T-helper 2 cell (primary cell): ENCODE measurements around the gene CRMP1.
"Not testable (repeated sequence)": the region's sequence is repeated elsewhere in the genome, so short reads cannot be mapped to it uniquely, and the experiment has no call there.

Source experiments
- DNase-seq, 5 experiments: peaks; one replicate each; pipeline versions ENCODE4 v3.0.0 to v3.0.0-alpha.2; 2012 to 2022

The CRMP1 gene

DNA sequence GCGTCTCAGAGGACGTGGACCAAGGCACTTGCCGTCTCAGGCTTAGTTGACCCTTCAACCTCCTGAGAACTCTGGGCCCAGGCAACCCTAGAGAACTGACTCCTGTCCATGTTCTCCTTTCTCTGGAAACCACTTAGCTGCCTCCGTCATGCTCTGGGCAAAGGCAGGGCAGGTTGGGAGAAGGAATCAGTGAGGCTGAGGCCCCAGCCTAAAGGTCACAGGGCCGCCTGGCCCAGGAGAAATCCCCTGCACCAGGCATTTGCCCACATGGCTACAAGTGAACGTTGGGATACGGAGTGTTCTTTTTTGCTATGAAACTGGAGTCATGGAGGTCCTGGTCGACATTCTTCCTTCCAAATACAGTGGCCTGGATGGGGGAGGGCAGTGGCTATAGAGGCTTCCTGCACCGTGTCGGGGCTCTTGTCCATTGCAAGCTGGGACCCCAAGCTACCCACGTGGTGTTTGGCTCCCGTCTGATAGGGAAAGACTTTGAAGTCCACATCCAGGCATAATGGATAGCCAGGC, 76.0 kb downstream of the CRMP1 start:
- DNase-seq: no peak

GRCh38 chr4:5816101-5816500, 76.8 kb downstream of the CRMP1 start:
- DNase-seq: no peak

DNA sequence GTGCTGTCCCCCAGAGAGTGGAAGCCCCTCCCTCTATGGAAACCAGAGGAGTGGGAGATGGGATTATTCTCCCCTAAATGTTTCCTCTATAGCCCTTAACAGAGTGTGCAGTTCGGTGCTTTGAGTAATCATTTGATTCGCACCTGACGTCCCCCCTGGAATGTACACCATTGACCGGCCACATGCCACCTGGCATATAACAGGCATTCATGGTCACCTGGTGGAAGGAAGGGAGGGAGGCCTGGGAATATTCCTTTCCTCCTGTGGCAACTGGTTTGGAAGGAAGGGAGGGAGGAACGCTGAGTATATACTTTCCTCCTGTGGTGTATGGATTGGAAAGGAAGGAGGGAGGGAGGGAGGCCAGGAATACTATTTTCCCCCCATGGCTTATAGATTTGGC, 77.2 kb downstream of the CRMP1 start:
- no peak for DNase-seq

DNA sequence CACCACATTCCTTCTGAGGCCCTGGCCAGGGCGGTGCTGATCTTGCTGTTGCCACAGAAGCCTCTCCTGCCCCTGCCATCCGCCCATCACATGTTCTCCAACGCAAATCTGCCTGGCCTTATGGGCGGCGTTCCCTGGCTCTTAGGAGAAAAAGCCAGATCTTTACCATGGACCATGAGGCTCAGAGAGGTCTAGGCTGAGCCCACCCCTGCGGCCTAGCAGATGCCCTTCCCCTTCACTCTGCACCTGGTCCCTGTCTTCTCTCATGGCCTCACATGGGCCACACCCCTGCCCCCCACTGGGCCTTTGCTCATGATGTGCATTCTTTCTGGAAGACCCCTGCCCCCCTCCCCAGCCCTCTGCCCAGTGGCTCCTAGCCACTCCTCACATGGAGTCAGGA, 78.5 kb downstream of the CRMP1 start:
- no peak for DNase-seq

DNA sequence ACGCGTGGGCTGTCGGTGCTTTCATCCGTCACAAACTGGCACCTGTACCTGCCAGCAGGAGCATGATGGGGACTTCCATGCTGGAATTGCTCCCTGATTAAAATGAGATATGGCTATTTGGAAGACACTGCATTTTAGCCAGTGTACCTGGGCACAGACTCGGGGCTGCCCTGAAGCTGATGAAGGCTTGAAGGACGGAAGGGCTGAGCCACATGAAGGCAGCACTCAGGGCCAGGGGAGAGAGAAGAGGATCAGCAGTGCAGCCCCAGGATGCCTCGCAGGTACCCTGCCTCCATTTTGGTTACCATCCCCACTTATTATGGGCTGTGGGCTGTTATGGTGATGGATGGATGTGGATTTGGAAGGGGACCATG, 79.0 kb downstream of the CRMP1 start:
- DNase-seq: no peak

DNA sequence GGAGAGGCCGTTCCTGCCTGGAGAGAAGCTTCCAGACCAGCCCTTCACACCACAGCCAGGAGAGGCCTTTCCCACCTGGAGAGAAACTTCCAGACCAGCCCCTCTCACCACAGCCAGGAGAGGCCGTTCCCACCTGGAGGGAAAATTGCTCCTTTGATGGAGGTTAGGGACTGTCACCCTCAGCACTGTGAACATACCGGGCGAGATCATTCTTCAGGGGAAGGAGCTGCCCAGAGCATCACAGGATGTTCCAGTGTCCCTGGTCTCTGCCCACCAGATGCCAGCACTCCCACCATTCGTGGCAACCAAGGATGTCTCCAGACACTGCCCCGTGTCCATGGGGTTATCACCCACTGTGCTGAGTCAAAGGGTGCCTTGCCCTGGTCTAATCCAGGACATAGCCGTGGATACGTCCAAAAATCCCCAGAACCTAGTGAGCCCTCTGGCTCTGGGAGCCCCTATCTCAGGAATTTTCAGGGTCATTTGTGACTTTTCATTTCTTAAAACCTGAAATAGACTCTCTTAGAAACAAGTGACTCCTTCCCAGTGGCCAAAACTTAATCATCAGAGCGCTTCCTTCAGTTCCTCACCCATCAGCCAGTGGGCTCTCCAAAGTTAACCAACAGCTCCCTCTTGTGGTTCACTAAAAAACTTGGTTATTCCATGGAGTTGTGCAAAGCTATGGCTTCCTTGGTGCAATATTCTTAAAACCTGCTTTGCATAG, 80.2 kb downstream of the CRMP1 start:
- peak in 1 of 5 experiments; percentile 59 for DNase-seq

- DNase-seq: not testable (repeated sequence)
Observed at GRCh38 chr4:5812057-5812456, 80.8 kb downstream of the CRMP1 start.

DNA sequence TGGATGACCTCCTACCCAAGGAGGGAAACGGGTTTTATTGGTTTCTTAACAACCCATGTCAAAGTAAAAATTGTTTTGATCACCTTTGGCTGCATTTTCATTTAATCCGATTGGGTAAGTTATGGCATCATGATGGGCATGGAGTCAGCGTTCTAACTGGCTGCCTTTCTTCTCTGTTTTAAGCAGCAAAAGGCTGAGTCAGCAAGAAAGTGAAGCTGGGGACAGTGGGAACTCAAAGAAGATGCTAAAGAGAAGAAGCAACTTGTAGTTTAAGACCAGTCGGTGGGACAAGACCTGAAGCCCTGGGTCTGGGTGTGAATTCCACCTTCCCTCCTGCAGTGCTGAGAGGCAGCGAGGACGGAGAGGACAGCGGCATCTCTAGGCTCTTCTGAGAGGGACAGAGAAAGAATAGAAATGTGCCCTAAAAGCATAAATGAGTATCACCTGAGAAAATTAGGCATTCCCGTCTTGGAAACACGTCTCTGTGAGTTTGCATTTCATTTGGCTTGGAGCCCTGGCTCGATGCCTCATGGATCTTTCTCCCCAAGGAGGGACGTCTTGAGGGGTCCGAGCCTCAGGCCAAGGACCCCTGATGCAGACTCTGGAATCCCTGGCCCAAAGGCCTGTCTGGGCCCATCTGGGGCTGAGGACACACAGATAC, 82.0 kb downstream of the CRMP1 start:
- no peak for DNase-seq

DNA sequence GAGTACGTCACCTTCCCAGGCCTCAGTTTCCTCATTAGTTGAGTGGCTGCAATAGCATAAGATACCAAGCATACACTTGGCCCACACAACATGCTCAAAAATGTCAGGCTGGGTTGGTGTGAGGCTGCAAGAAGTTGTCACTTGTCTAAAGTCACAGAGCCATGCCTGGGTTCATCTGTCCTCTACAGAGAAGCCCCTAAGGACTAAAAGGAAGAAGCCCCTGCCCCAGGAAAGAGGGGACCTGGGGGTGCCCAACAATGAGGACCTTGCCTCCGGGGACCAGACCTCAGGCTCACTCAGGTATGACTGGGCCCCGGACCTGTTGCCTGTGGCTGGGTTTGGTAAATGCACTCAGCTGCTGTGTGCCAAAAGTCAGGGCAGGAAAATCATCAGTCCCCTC, 82.7 kb downstream of the CRMP1 start:
- DNase-seq: no peak

DNA sequence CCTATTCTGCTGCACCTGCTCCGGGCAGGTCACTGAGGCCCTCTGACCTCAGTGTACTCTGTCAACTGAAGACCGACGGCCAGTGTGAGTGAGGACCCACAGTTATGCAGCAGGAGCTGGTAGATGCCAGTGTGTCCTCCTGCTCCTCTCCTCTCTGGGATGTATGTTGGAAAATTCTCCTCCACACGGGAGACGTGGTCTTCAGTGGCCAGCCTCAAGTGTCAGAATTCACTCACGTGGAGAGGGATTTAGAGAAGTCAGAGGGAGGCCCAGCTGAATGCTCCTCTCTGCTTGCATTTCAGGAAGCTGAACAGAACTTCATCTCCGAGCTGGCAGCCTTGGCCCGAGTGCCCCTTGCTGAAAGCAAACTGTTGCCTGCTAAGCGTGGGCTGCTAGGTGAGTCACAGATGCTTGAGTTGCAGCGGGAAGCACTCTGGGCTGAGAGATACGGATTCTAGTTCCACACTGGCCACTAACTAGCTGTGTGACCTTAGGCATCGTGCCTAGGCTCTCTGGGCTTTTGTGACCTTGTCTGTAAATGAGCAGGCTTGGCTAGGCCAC, 83.6 kb downstream of the CRMP1 start:
- DNase-seq: no peak

DNA sequence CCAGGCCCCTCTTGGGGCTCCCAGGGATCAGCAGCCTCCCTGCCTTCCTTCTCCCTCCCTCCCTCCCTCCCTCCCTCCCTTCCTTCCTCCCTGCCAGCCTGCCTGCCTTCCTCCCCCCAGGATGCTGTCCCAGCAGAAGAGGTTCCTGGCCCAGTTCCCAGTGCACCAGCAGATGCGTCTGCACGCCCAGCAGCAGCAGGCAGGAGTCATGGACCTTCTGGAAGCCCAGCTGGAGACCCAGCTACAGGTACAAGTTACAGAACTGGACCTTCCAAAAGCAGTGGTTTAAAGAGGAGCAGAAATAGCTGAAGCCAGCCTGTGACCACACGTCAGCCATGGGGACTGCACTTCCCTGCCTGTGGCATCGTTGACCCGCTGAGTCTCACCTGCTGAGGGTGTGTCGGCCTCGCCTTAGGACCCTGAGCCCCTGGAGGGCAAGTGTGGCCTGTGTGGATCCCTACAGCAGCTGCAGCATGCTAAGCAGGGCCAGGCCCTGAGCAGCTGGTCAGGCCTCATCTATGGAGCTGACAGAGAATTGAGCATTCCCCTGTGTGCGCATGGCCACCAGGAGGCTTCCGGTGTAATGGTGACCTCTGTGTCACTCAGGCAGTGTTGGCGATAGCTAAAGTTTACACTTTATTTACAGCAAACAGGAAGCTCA, 84.7 kb downstream of the CRMP1 start:
- no peak for DNase-seq

GRCh38 chr4:5805270-5805669, 87.6 kb downstream of the CRMP1 start:
- DNase-seq: no peak

DNA sequence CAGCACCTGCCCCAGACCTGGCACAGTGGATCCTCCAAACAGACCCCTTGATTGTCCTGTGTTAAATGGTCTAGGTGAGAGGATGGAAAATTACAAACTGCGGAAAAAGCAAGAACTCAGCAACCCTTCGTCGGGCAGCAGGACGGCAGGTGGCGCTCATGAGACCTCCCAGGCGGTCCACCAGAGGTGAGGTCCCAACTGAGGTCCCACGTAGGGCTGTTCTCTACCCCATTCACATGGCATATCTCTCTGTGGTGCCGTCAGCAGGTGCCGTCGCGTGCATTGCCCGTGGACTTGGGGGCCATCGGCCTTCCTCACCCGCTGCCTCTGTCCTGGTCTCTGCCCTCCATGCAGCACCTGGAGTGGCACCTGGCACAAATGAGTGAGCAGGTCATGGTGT, 88.2 kb downstream of the CRMP1 start:
- no peak for DNase-seq

- DNase-seq: no peak
Observed at GRCh38 chr4:5802565-5802964, 90.3 kb downstream of the CRMP1 start.

DNA sequence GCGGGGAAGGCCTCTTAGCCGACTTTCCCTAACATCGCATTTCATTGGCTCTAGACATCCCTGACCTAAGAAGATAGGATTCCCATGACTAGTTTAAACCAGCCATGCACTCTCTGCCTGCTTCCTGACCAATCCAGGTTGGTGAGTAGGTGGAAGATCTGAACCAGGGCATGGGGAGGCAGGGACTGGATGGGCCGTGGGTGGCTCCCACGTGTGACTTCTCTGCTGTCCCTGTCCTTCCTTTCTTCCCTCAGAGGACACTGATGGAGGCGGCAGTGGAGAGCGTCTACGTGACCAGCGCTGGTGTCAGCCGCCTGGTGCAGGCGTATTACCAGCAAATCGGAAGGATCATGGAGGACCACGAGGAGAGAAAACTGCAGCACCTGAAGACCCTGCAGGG, 91.2 kb downstream of the CRMP1 start:
- DNase-seq: no peak

DNA sequence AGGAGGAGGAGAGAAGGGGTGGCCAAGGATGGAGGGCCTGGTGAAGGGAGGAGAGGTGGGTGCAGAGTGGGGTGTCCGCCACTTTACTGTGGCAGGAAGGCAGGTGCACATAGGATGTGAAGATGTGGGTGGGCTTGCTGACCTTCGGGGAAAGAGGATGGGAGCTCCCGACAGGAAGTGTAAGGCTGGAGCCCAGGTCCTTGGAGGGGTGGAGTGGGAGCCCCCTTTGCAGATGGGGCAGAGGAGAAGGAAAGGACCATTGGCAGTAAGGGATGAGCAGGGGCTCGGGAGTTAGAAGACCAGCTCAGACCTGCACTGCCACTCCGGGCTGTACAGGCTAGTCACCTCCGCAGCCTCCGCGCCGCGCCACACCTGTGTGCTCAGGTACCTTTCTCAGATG, 92.4 kb downstream of the CRMP1 start:
- no peak for DNase-seq

DNA sequence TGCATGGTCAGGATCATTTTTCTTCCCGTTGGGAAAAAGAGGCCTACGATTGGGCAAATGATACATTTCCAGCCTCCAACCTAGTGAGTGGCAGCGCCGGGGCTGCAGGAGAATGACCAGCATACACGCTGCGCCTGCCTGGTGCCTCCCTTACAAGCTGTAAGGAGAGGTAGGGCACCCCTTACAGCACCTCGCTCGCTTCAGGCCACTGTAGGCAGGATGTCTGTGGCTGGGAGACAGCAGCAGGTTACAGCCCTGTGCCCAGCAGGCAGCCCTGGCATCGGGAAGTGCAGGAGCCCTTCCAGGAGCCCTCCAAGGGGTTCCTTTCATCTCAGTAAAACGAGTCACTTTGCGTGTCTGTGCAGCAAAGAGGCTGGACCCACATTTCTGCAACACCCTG, 93.5 kb downstream of the CRMP1 start:
- DNase-seq: no peak

DNA sequence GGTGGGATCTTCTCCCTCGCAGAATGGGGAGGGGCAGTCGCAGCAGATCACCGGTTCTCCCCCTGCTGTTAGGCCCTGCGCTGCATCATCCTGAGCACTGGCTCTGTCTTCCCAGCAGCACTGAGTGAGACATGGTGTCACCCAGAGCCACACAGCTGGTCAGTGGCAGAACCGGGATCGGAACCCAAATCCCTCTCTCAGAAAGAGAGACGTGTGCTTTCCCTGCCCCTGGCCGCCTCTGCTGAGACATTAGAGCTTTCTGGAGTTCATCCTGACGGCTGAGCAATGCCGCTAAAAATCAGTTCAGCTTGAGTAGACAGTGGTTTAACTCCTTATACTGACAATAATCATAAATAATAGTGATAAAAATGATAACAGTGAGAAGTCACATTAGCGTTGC, 93.9 kb downstream of the CRMP1 start:
- DNase-seq: no peak

DNA sequence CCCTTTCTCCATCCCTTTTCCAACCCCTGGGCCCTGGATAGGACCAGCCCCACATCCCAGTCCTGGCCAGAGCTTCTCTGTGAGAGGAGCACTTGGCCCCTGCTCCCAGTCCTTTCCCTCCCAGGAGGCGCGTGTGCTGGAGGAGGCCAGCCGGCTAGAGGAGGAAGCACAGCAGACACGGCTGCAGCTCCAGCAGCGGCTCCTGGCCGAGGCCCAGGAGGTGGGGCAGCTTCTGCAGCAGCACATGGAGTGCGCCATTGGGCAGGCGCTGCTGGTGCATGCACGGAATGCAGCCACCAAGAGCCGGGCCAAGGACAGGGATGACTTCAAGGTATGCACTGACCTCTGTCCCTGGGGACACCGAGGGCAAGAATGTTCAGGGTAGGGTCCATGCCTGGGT, 94.4 kb downstream of the CRMP1 start:
- DNase-seq: no peak

- no peak for DNase-seq
Observed at GRCh38 chr4:5797866-5798265, 95.0 kb downstream of the CRMP1 start.

DNA sequence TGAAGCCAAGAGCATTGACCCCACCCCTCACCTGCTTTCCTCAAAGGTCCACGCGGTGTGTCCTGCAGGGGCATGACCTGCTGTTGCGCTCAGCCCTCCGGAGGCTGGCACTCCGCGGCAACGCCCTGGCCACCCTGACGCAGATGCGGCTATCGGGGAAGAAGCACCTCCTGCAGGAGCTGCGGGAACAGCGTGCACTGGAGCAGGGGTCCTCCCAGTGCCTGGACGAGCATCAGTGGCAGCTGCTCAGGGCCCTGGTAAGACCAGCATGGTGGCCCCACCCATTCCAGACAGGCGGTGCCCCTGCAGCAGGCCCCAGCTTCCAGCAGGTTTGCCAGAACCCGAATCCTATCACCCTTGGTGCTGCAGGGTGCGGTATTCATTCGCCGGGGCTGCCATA, 95.9 kb downstream of the CRMP1 start:
- no peak for DNase-seq

GRCh38 chr4:5795580-5795979, 97.3 kb downstream of the CRMP1 start:
- DNase-seq: no peak

DNA sequence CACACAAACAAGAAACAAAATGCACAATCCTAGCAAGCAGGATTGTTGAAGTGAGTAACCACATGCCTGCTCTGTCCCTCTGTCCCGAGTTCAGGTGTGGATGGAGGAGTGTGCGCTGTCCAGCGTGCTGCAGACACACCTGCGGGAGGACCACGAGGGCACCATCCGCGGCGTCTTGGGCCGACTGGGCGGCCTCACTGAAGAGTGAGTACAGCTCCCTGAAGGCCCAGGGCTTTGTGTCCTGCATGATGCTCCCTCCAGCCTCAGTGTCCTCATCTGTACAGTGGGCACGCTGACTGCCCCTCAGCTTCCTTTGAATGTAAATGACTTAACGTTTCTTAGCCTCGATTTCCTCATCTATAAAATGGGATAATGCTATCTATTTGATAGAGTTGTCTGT, 99.4 kb downstream of the CRMP1 start:
- no peak for DNase-seq

DNA sequence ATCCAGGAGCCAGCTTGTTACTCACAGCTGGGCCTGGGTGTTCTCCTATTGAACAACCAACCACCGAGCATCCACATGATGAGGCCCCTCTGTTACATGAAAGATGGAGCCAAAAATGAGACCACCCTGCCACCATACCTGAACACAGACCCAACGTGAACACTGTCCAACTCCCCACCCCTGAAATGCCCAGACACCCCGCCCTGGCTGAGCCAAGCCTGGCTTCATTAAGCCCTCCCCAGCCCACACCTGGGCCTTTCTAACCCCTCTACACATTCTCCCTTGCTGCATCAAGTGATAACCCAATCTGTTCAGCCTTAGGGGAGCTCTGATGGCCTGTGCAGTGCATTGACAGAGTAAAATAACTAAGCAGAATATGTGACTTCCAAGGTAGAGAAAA, 101.2 kb downstream of the CRMP1 start:
- no peak for DNase-seq
